AG09309 (cell line): ENCODE results near the gene NYAP2.

Experiments
- DNase-seq: peaks from one replicate; pipeline ENCODE4 v3.0.0-alpha.2; 2010; ENCODE audit warnings: low read depth
- H3K4me3 ChIP-seq: 2 replicates; pipeline ENCODE4 v1.5.1; 2011; ENCODE audit warnings: mild to moderate bottlenecking, low read depth, low read length, moderate library complexity; ENCODE audit not compliant: control insufficient read depth
- CTCF ChIP-seq: IDR thresholded peaks from 2 replicates; pipeline ENCODE4 v1.5.1; 2011; ENCODE audit warnings: mild to moderate bottlenecking, low read depth, low read length, inconsistent platforms; ENCODE audit not compliant: insufficient read depth, control insufficient read depth; ENCODE audit errors: missing control alignments

NYAP2 gene

GRCh38 chr2:225378984-225379383, 20.5 kb upstream of the NYAP2 start:
- no peak for TF ChIP-seq CTCF
- DNase-seq, result no peak
- no peak overlapping the region for H3K4me3 ChIP-seq

GRCh38 chr2:225379856-225380255, 19.7 kb upstream of the NYAP2 start:
- no peak overlapping the region for H3K4me3 ChIP-seq
- TF ChIP-seq CTCF, result no peak
- DNase-seq, result no peak

- no peak overlapping the region for H3K4me3 ChIP-seq
- DNase-seq, result no peak
- TF ChIP-seq CTCF, result no peak
Measured at GRCh38 chr2:225381609-225382008, 17.9 kb upstream of the NYAP2 start.

- DNase-seq, result no peak
- no peak for TF ChIP-seq CTCF
- H3K4me3 ChIP-seq, result no peak overlapping the region
Measured at GRCh38 chr2:225398372-225398771, 1.1 kb upstream of the NYAP2 start.

- no peak for TF ChIP-seq CTCF
- H3K4me3 ChIP-seq, result no peak overlapping the region
- peak; percentile 3 for DNase-seq
Measured at GRCh38 chr2:225400060-225400511, 576 bp downstream of the NYAP2 start.

- TF ChIP-seq CTCF, result no peak
- H3K4me3 ChIP-seq, result no peak overlapping the region
- DNase-seq, result no peak
Measured at GRCh38 chr2:225400546-225401400, 1.3 kb downstream of the NYAP2 start.

GRCh38 chr2:225402210-225402776, 2.8 kb downstream of the NYAP2 start:
- TF ChIP-seq CTCF, result no peak
- DNase-seq, result no peak

More at GRCh38 chr2:225402210-225402776, 2.8 kb downstream of the NYAP2 start:
- H3K4me3 ChIP-seq, result no peak overlapping the region
